HUES48 (cell line): Measurements from ENCODE around the gene MAPK7.
"Not testable (repeated sequence)": the region's sequence is repeated elsewhere in the genome, so short reads cannot be mapped to it uniquely, and the experiment has no call there.

Experiments
- H3K27ac ChIP-seq: one replicate; pipeline ENCODE4 v1.7.0; 2013; ENCODE audit warnings: low read depth, low read length, inconsistent platforms
- H3K27me3 ChIP-seq: 2 replicates; pipeline ENCODE4 v1.6.1; 2013; ENCODE audit warnings: mild to moderate bottlenecking, low read length; ENCODE audit not compliant: control insufficient read depth, insufficient read depth
- H3K36me3 ChIP-seq: 2 replicates; pipeline ENCODE4 v1.6.1; 2013; ENCODE audit warnings: low read length; ENCODE audit not compliant: control insufficient read depth, insufficient read depth
- H3K4me1 ChIP-seq: 2 replicates; pipeline ENCODE4 v1.6.1; 2013; ENCODE audit warnings: mild to moderate bottlenecking, low read length; ENCODE audit not compliant: control insufficient read depth, insufficient read depth
- H3K4me3 ChIP-seq: 2 replicates; pipeline ENCODE4 v1.5.1; 2013; ENCODE audit warnings: mild to moderate bottlenecking, low read depth, low read length
- H3K9ac ChIP-seq: 2 replicates; pipeline ENCODE4 v1.6.1; 2013; ENCODE audit warnings: mild to moderate bottlenecking, low read depth, low read length, moderate library complexity
- H3K9me3 ChIP-seq: 2 replicates; pipeline ENCODE4 v1.6.1; 2013; ENCODE audit warnings: low read length; ENCODE audit not compliant: control insufficient read depth, insufficient read depth

The MAPK7 gene

DNA sequence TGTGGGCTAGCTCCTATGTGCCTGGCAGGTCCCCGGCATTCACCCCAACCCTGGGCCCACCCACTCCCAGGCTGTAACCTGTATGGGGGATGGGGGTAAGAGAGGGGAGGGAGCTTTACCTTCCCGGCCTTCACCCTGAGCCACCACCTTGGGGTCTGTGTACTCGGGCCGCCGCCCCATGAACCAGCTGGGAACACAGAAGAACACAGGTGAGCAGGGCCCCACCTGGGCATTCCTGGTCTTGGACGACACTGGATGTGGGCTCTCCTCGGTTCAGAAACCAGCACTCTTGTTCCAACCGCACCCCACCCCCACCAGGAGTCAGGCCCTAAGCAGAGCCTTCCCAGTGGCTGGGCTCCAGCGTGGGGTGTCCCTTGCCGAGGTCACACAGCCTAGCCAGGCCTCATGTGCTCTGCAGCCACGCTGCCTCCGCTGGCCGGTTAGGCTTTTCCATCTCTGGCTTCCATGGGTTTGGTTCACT lies 34.6 kb upstream of the MAPK7 start:
- Histone ChIP-seq H3K27ac (no peak overlapping the region), H3K4me3 (no peak overlapping the region), H3K27me3 (no peaks in the 10 kb centered on the region)

GRCh38 chr17:19344311-19345066 lies 33.8 kb upstream of the MAPK7 start:
- H3K9me3 ChIP-seq: no peaks in the 10 kb centered on the region
- H3K27me3 ChIP-seq: no peaks in the 10 kb centered on the region
- no peak overlapping the region for H3K27ac ChIP-seq
- no peak overlapping the region for H3K4me3 ChIP-seq
- H3K9ac ChIP-seq: no peak overlapping the region
- peaks cover 3% of the 10 kb centered on the region for H3K4me1 ChIP-seq
- peaks cover 7% of the 10 kb centered on the region; the same call in 1 of the 2 replicates for H3K36me3 ChIP-seq

More for the DNA sequence above, 34.6 kb upstream of the MAPK7 start:
- Histone ChIP-seq H3K36me3 (peaks cover 7% of the 10 kb centered on the region; the same call in 1 of the 2 replicates), H3K9ac (no peak overlapping the region), H3K4me1 (peaks cover 10% of the 10 kb centered on the region), H3K9me3 (no peaks in the 10 kb centered on the region)

- H3K27ac ChIP-seq: no peak overlapping the region
Observed at GRCh38 chr17:19345067-19345460, 33.2 kb upstream of the MAPK7 start.

DNA sequence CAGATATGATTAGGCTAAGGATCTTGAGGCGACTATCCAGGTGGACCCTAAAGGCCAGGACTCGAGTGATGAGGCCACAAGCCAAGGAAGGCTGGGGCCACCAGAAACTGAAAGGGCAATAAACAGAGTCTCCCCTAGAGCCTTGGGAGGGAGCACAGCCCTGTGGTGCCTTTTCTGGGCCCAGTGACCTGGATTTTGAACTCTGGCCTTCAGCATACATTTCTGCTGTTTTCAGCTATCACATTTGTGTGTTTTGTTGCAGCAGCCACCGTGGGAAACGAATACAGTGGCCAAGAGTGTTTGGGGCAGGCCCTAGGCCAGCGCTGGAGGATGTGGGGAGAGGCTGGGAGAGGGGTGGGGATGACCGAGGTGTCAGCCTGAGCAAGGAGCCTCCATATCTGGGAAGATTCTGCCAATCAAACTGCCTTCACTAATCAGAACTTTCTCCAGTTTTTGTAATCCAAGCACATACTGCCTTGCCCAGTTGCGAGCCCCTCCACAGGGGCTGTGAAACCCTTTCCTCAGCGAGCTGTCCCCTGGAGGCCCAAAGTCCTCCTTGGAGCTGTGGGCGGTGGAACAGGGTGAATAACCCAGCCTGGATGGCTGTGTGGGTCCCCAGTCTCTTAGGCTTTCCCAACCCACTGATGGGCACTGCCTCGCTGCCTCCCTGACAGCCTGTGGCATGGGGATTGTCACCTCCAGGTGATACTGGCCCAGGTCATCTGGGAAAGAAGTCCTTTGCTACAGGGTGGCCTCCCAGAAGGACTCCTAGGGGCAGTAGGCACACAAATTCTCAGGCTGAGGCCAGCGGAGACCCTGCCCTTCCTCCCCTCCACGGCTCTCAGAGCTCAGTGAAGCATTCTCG lies 32.6 kb upstream of the MAPK7 start:
- no peak overlapping the region for H3K9ac ChIP-seq
- no peak overlapping the region for H3K27ac ChIP-seq
- no peaks in the 10 kb centered on the region; the same call in 1 of the 2 replicates for H3K4me1 ChIP-seq
- no peaks in the 10 kb centered on the region for H3K27me3 ChIP-seq
- no peaks in the 10 kb centered on the region for H3K9me3 ChIP-seq
- H3K36me3 ChIP-seq: peaks cover 7% of the 10 kb centered on the region; the same call in 1 of the 2 replicates
- no peak overlapping the region for H3K4me3 ChIP-seq

More at GRCh38 chr17:19345067-19345460, 33.2 kb upstream of the MAPK7 start:
- Histone ChIP-seq H3K9ac (no peak overlapping the region), H3K36me3 (peaks cover 7% of the 10 kb centered on the region; the same call in 1 of the 2 replicates), H3K4me1 (no peaks in the 10 kb centered on the region; the same call in 1 of the 2 replicates), H3K9me3 (no peaks in the 10 kb centered on the region), H3K27me3 (no peaks in the 10 kb centered on the region), H3K4me3 (no peak overlapping the region)

DNA sequence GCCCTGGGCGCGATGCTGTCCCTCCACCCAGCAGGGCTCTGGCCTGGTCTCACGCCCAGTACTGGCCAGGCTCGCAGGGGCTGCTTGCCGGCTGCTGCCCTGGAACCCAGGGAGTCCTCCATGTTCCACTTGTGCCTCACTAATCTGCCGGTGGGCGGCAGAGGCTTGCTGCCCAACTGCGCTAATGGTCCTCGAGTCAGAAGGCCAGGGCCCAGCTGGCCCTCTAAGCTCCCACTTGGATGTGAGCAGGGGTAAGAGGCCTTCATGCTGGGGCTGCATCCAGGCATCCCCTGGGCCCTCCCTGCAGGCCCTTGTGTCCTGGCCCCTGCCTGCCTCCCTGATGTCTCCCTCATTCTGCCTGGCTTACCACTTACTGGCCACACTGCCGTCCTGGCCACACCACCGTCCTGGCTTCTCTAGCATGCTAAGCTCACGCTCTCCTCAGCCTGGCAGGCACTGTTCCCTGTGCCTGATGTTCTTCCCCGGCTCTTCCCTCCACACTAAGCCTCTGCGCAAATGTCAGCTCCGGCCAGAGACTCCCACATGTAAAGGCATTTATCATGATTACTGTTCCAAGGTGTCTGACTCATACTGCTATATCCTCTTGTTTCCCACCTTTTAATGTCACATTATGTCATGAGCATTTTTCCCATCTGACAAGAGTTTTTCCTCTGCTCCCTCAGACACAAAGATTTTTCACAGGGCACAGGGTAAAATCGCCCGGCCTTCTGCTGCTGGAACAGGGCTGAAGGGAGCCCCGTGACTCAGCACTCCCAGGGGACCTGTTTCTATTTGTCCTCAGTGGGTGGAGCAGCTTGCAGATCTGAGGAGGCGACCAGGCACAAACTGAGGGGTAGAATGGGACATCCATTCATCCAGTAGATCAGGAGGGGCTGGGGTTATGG lies 31.7 kb upstream of the MAPK7 start:
- H3K27me3 ChIP-seq: no peaks in the 10 kb centered on the region
- H3K4me1 ChIP-seq: no peaks in the 10 kb centered on the region; the same call in 1 of the 2 replicates
- H3K9me3 ChIP-seq: no peaks in the 10 kb centered on the region
- no peak overlapping the region for H3K27ac ChIP-seq
- H3K36me3 ChIP-seq: peaks cover 7% of the 10 kb centered on the region; the same call in 1 of the 2 replicates
- no peak overlapping the region for H3K4me3 ChIP-seq
- H3K9ac ChIP-seq: no peak overlapping the region

GRCh38 chr17:19347323-19348080 lies 30.8 kb upstream of the MAPK7 start:
- no peaks in the 10 kb centered on the region for H3K4me1 ChIP-seq
- H3K27ac ChIP-seq: no peak overlapping the region
- no peak overlapping the region for H3K9ac ChIP-seq
- peaks cover 7% of the 10 kb centered on the region; the same call in 1 of the 2 replicates for H3K36me3 ChIP-seq
- no peak overlapping the region for H3K4me3 ChIP-seq
- H3K27me3 ChIP-seq: no peaks in the 10 kb centered on the region
- H3K9me3 ChIP-seq: no peaks in the 10 kb centered on the region

DNA sequence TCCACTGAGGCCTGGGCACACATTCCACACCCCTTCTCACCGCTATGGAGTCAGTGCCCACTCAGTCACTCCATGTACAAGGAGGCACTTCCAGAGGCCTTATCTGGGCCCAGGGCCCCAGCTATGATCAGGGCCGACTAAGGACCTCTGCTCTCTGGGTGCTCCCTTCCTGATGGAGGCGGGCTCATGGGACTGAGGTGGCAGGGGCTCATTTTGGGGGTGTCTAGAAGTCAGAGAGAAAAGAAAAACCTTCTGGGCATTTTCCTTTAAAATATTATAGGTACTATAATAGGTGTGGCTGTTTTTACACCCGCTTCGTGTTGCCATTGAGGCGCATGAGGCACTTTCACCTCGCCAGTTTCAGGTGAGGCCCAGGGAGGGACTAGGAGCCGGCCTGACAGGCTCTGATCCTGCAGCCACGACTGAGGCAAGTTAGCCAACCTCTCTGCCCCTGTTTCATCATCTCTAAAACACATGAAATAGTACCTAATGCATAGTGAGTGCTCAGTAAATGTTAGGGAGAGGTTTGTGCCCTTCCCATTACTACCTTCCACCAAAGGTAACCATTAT lies 30.1 kb upstream of the MAPK7 start:
- no peak overlapping the region for H3K4me3 ChIP-seq
- no peaks in the 10 kb centered on the region for H3K9me3 ChIP-seq
- H3K27ac ChIP-seq: no peak overlapping the region
- H3K9ac ChIP-seq: no peak overlapping the region
- H3K27me3 ChIP-seq: no peaks in the 10 kb centered on the region
- H3K36me3 ChIP-seq: peaks cover 7% of the 10 kb centered on the region; the same call in 1 of the 2 replicates
- no peaks in the 10 kb centered on the region for H3K4me1 ChIP-seq

GRCh38 chr17:19348806-19349205 lies 29.5 kb upstream of the MAPK7 start:
- H3K9ac ChIP-seq: no peak overlapping the region
- H3K4me1 ChIP-seq: no peaks in the 10 kb centered on the region
- H3K9me3 ChIP-seq: no peaks in the 10 kb centered on the region
- H3K4me3 ChIP-seq: no peak overlapping the region
- H3K36me3 ChIP-seq: peaks cover 6% of the 10 kb centered on the region; the same call in 1 of the 2 replicates
- no peaks in the 10 kb centered on the region for H3K27me3 ChIP-seq
- H3K27ac ChIP-seq: no peak overlapping the region

- not testable (repeated sequence) for H3K9ac ChIP-seq, H3K27me3 ChIP-seq, H3K9me3 ChIP-seq, H3K4me3 ChIP-seq, H3K27ac ChIP-seq, H3K4me1 ChIP-seq
- H3K36me3 ChIP-seq: peaks cover 20% of the 10 kb centered on the region; the same call in 1 of the 2 replicates
Observed at GRCh38 chr17:19353401-19353800, 24.9 kb upstream of the MAPK7 start.
